Mesothelial cell of epicardium (in vitro differentiated cells): Measurements from ENCODE around the gene EIF3I. TPM values are rescaled to one million over a fixed set of nuclear protein-coding genes. Genes with fewer than 3 reads are reported as not detected.

ENCODE experiments used
- DNase-seq, 2 experiments: peaks; one replicate each; pipeline ENCODE4 v3.0.0; 2021; ENCODE audit warnings: low spot score in 2 of 2; ENCODE audit not compliant: unreplicated experiment in 2 of 2
- H3K27ac Mint-ChIP-seq: 2 replicates; pipeline ENCODE4 v1.8.0; 2021; ENCODE audit warnings: mixed read lengths
- H3K27me3 Mint-ChIP-seq: 2 replicates; pipeline ENCODE4 v1.8.0; 2021; ENCODE audit warnings: low read depth, mixed read lengths
- H3K36me3 Mint-ChIP-seq: 2 replicates; pipeline ENCODE4 v1.8.0; 2021; ENCODE audit warnings: mixed read lengths
- H3K4me1 Mint-ChIP-seq: 2 replicates; pipeline ENCODE4 v1.8.0; 2021; ENCODE audit warnings: mixed read lengths
- H3K4me3 Mint-ChIP-seq: 2 replicates; pipeline ENCODE4 v1.8.0; 2021; ENCODE audit warnings: mild to moderate bottlenecking, moderate library complexity, mixed read lengths
- H3K9me3 Mint-ChIP-seq: 2 replicates; pipeline ENCODE4 v1.8.0; 2021; ENCODE audit warnings: mixed read lengths
- CTCF ChIP-seq: fragments of 200-600 bp; sonication (generic); IDR thresholded peaks from one replicate; pipeline ENCODE4 v1.5.0; 2021; ENCODE audit warnings: antibody characterized with exemption; ENCODE audit not compliant: unreplicated experiment
- total RNA-seq: library from RNA; stranded (reverse); gene quantifications from 3 replicates; pipeline ENCODE4 v1.2.1, GENCODE V29; 2021

EIF3I gene
- total RNA-seq, 1 donor from 2014 or later, result 146 TPM

- Mint-ChIP-seq H3K36me3 (peaks cover 2% of the 10 kb centered on the region), H3K27me3 (no peaks in the 10 kb centered on the region), H3K4me3 (peak overlapping the region; percentile 79), H3K9me3 (no peaks in the 10 kb centered on the region), H3K27ac (peak overlapping the region; percentile 43), H3K4me1 (peaks cover 25% of the 10 kb centered on the region)
- no peak for TF ChIP-seq CTCF
- peak in 1 of 2 experiments; percentile 41 for DNase-seq
Measured at GRCh38 chr1:32239790-32240139, 17.6 kb downstream of the EIF3I start.

- H3K9me3 Mint-ChIP-seq, result no peaks in the 10 kb centered on the region
- no peak for TF ChIP-seq CTCF
- H3K27ac Mint-ChIP-seq, result peak overlapping the region; percentile 53
- H3K4me3 Mint-ChIP-seq, result peak overlapping the region; percentile 79
- H3K36me3 Mint-ChIP-seq, result peaks cover 2% of the 10 kb centered on the region
- no peaks in the 10 kb centered on the region for H3K27me3 Mint-ChIP-seq
- peak in 1 of 2 experiments; percentile 62 for DNase-seq
- peaks cover 25% of the 10 kb centered on the region for H3K4me1 Mint-ChIP-seq
Measured at GRCh38 chr1:32240140-32240951, 18.1 kb downstream of the EIF3I start.

- H3K4me1 Mint-ChIP-seq, result peaks cover 25% of the 10 kb centered on the region
- no peaks in the 10 kb centered on the region for H3K9me3 Mint-ChIP-seq
- peaks cover under 1% of the 10 kb centered on the region for H3K36me3 Mint-ChIP-seq
- no peak for TF ChIP-seq CTCF
- peak; percentile 26 to 52 for DNase-seq
- H3K27me3 Mint-ChIP-seq, result no peaks in the 10 kb centered on the region
- H3K4me3 Mint-ChIP-seq, result peak overlapping the region; percentile 79
- H3K27ac Mint-ChIP-seq, result peak overlapping the region; percentile 53
Measured at GRCh38 chr1:32241001-32241763, 19.0 kb downstream of the EIF3I start.

- no peak for DNase-seq
- no peak for TF ChIP-seq CTCF
- H3K4me3 Mint-ChIP-seq, result peak overlapping the region; percentile 36
- H3K27me3 Mint-ChIP-seq, result no peaks in the 10 kb centered on the region
- H3K27ac Mint-ChIP-seq, result no peak overlapping the region
- peaks cover 25% of the 10 kb centered on the region for H3K4me1 Mint-ChIP-seq
- H3K9me3 Mint-ChIP-seq, result no peaks in the 10 kb centered on the region
- H3K36me3 Mint-ChIP-seq, result no peaks in the 10 kb centered on the region
Measured at GRCh38 chr1:32242341-32242851, 20.2 kb downstream of the EIF3I start.

- TF ChIP-seq CTCF, result no peak
- H3K27me3 Mint-ChIP-seq, result no peaks in the 10 kb centered on the region
- no peak for DNase-seq
Measured at GRCh38 chr1:32246888-32247273, 24.7 kb downstream of the EIF3I start, which contains the start of gene FAM167B. FAM167B (plus strand) TSS chr1:32247222; CDS start chr1:32247422, 200 bp downstream.

More at GRCh38 chr1:32246888-32247273, 24.7 kb downstream of the EIF3I start, which contains the start of gene FAM167B:
- Mint-ChIP-seq H3K27ac (no peak within 1 kb of the TSS), H3K4me3 (no peak within 1 kb of the TSS), H3K36me3 (no peaks in the 10 kb centered on the region), H3K9me3 (no peaks in the 10 kb centered on the region), H3K4me1 (peaks cover 20% of the 10 kb centered on the region)
